ENCODE results near the gene VPS26C. TPM values are rescaled to one million over a fixed set of nuclear protein-coding genes. Genes with fewer than 3 reads are reported as not detected.

VPS26C gene
- total and polyA plus RNA-seq, 9 of the 15 experiments (the other 6 are each of a cell fraction or from before 2014, with no cell fraction given) = 32.8 to 48.7 (median 42.1) TPM

- H3K4me3 ChIP-seq = no peak overlapping the region
- in situ Hi-C loops (cut with MboI) (no loop called here), intact Hi-C loops (cut with micrococcal nuclease) (no loop called here)
- ATAC-seq (no peak), DNase-seq (ENCODE audit: extremely low read depth in 1 of 4, low spot score in 3 of 4) (no peak), FAIRE-seq (no peak)
- no peak overlapping the region for H2AFZ ChIP-seq (ENCODE audit: low read depth, low read length)
- H3K4me2 ChIP-seq (ENCODE audit: insufficient read depth, low read length) = no peak overlapping the region
- no peaks in the 10 kb centered on the region for H3K9me3 ChIP-seq (replicated peaks; ENCODE audit: control insufficient read depth, insufficient read depth, low read depth, low read length)
- BruUV-seq (replicated peaks) = no TSS peak
- 86% methylated on average over 11 of the region's 12 CpGs for WGBS (ENCODE audit: insufficient coverage, low coverage, missing lambda C conversion rate)
- no peaks in the 10 kb centered on the region for H3K79me2 ChIP-seq (ENCODE audit: control insufficient read depth, insufficient read depth, low read length)
- no peaks in the 10 kb centered on the region for H3K9me1 ChIP-seq (ENCODE audit: control insufficient read depth, insufficient read depth, low read length)
- peaks cover 91% of the 10 kb centered on the region for H3K36me3 ChIP-seq (ENCODE audit: control insufficient read depth, insufficient read depth, low read length)
- no peaks in the 10 kb centered on the region for H3K27me3 ChIP-seq (ENCODE audit: control insufficient read depth in 2 of 2, insufficient read depth in 2 of 2, low read length in 2 of 2)
- H4K20me1 ChIP-seq (replicated peaks; ENCODE audit: control insufficient read depth, insufficient read depth, low read length) = no peaks in the 10 kb centered on the region
- ChIA-PET POLR2A (interaction anchor here (1.0 to 1.1 kb wide), 2 partner anchors 13 to 24 kb away, joined by 4 read pairs; no protein-coding TSS in a partner anchor), CTCF (ENCODE audit: low intra/inter-chr PET ratio) (no interaction called here)
- 0 out of 4 replicates have a peak overlapping the region, but pooled peaks of 1 of the 2 experiments have one; percentile 30 for H3K9ac ChIP-seq (ENCODE audit: insufficient read depth in 1 of 2, low read depth in 2 of 2, low read length in 2 of 2)
- peak; percentile 87 for TF ChIP-seq C11orf30 (IDR thresholded peaks at IDR 0.05; ENCODE audit: low read depth)
- peak; percentile 83 for TF ChIP-seq MAFF (IDR thresholded peaks at IDR 0.05; ENCODE audit: low read length)
- peak; percentile 95 for TF ChIP-seq MAFK (IDR thresholded peaks at IDR 0.05; ENCODE audit: low read length)
- TF ChIP-seq ZSCAN29 (IDR thresholded peaks at IDR 0.05) = no peak
- TF ChIP-seq MAX (CRISPR knock-in tag; IDR thresholded peaks at IDR 0.05) = no peak
- no peak for TF ChIP-seq SRSF9 (IDR thresholded peaks at IDR 0.05; ENCODE audit: borderline replicate concordance, low read depth, low read length)
- TF ChIP-seq POLR2G (IDR thresholded peaks at IDR 0.05; ENCODE audit: low read depth, low read length) = peak; percentile 2; the same call in 1 of the 2 replicates
- no peak for TF ChIP-seq PHF8 (IDR thresholded peaks at IDR 0.05; ENCODE audit: borderline replicate concordance, low read length)
- no peak for TF ChIP-seq BDP1 (IDR thresholded peaks at IDR 0.05; ENCODE audit: insufficient read depth, insufficient read length)
- no peak for TF ChIP-seq HMG20A (CRISPR knock-in tag; conservative IDR thresholded peaks at IDR 0.05)
- no peak for TF ChIP-seq ZFPM2 (CRISPR knock-in tag; IDR thresholded peaks at IDR 0.05)
- TF ChIP-seq ZNF316 (IDR thresholded peaks at IDR 0.05) = peak; percentile 91
- no peak for TF ChIP-seq RBM15 (IDR thresholded peaks at IDR 0.05; ENCODE audit: insufficient read depth, low read length)
- TF ChIP-seq MAFG (tag; conservative IDR thresholded peaks at IDR 0.05) = peak; percentile 85
- no peak for TF ChIP-seq NEUROD1 (IDR thresholded peaks at IDR 0.05; ENCODE audit: borderline replicate concordance, low read depth, low read length, partially characterized antibody)
- no peak for TF ChIP-seq ZNF174 (CRISPR knock-in tag; IDR thresholded peaks at IDR 0.05)
- TF ChIP-seq THRAP3 (IDR thresholded peaks at IDR 0.05; ENCODE audit: borderline replicate concordance) = no peak
- H3K27ac ChIP-seq (ENCODE audit: extremely low read depth, low read depth, low read length) = no peak overlapping the region
- peaks cover 0 to 11% of the 10 kb centered on the region in 2 experiments; a peak in 1 of 5 replicates for H3K4me1 ChIP-seq (replicated peaks in 1 of 2; ENCODE audit: control insufficient read depth in 2 of 2, insufficient read depth in 2 of 2, low read length in 2 of 2)
Observed at GRCh38 chr21:37231249-37231645, 35.9 kb downstream of the VPS26C start.

Data from K562 (cell line).